Measurements from ENCODE around the gene SALL3.

DNA sequence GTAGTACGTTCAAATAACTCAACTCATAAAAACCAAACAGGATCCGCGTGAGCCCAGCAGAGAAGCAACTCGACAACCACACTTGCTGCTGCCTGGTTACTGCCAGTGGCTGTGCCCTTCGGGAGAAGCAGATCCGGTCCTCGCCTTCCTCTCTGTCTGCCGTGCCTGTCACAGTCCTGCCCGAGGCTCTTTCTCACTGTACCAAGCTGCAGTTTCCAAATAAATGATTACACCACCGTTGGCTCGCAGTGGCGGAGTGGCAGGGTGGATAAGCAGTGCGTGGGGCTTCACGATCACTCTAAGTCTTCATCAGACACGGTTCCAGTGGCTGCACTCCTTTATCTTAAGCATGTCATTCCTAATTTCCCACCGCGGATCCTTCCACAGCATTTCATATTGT, 26.1 kb upstream of the SALL3 start:
- no peak for TF ChIP-seq EZH2 (IDR thresholded peaks at IDR 0.05)
- TF ChIP-seq POLR2AphosphoS5 (IDR thresholded peaks at IDR 0.05; ENCODE audit: borderline replicate concordance, low read depth, low read length), result no peak
- TF ChIP-seq FOXP2 (optimal IDR thresholded peaks at IDR 0.05; ENCODE audit: control extremely low read depth, extremely low read length, insufficient read depth), result no peak

Measured in SK-N-MC (cell line).